Mucosa of stomach (tissue), 1 donor: ENCODE results near the gene ZNF445.

Experiments
- H3K27me3 ChIP-seq: one replicate; pipeline ENCODE4 v1.7.0; 2013; ENCODE audit warnings: mild to moderate bottlenecking, low read length; ENCODE audit not compliant: control insufficient read depth, insufficient read depth
- H3K36me3 ChIP-seq: one replicate; pipeline ENCODE4 v1.7.0; 2013; ENCODE audit warnings: low read length; ENCODE audit not compliant: control insufficient read depth, insufficient read depth
- H3K4me1 ChIP-seq: one replicate; pipeline ENCODE4 v1.7.0; 2013; ENCODE audit warnings: mild to moderate bottlenecking, low read length; ENCODE audit not compliant: control insufficient read depth, insufficient read depth
- H3K4me3 ChIP-seq: one replicate; pipeline ENCODE4 v1.7.0; 2013; ENCODE audit warnings: low read length
- H3K9ac ChIP-seq: one replicate; pipeline ENCODE4 v1.7.0; 2013; ENCODE audit warnings: mild to moderate bottlenecking, low read length, moderate library complexity
- H3K9me3 ChIP-seq: one replicate; pipeline ENCODE4 v1.7.0; 2013; ENCODE audit warnings: mild to moderate bottlenecking, low read length, moderate library complexity; ENCODE audit not compliant: control insufficient read depth
- donor health status: Pancreatic carcinoma.

Gene ZNF445

DNA sequence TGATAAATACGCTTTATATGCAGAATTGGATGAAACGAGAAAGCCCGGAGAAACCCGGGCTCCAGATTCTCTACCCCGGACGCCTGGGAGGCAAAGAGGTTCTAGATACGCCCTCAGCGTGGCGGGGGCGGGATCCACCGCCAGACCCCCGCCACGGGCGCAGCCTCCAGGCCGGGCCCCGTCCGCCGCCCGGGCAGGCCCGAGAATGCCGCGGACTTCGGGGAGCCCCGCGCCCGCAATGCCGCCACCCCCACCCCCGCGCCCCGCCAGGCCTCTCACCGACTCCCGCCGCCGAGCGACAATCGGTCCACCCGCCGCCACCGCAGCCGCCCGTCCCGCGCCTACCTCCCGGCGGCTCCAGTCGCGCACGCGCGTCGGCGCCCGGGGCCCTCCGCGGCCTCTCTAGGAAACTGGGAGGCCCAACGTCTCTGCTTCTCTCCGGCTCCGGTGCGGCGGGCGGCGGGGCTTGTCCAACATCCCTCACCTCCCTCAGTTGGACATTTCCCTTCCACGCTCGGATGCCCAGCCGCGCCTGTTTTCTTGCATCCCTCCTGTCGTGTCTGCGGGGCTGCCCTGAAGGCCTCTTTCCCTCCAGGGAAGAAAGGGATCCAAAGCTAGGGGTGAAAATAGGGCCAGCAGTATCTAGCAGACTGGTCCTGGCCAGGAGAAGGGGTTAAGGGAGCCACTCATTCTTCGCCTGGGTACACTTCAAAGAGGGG, at the start of gene ZNF445:
Gene ZNF445, minus strand, starts transcription at position 359 of the 719 bp plus-strand sequence. CDS start 22,121 bp downstream, outside the sequence.
- H3K27me3 ChIP-seq = no peaks in the 10 kb centered on the region
- peaks cover 10% of the 10 kb centered on the region for H3K4me1 ChIP-seq
- H3K36me3 ChIP-seq = no peaks in the 10 kb centered on the region
- peak within 1 kb of the TSS; percentile 77 for H3K9ac ChIP-seq
- no peaks in the 10 kb centered on the region for H3K9me3 ChIP-seq
- peak within 1 kb of the TSS; percentile 43 for H3K4me3 ChIP-seq

DNA sequence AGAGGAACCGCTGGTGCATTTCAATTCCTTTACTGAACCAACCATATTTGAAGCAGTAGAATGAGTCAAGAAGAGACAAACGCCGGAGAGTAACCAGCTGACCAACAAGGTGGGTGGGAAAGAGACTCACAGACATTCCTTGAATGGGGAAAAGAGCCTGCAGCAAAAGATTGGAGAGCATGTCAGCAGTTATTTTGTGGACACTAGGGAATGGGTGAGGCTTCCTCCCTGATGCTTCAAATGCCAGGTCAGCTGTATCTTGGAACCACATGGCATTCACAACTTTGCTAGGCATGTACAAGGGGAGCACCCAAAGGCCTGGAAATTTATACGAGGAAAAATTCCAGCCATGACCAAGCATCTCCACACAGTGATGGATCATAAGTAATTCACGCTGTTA, 47.6 kb upstream of the ZNF445 start:
- Histone ChIP-seq H3K9ac (no peak overlapping the region), H3K27me3 (peaks cover 9% of the 10 kb centered on the region), H3K9me3 (no peaks in the 10 kb centered on the region), H3K4me3 (no peak overlapping the region), H3K36me3 (no peaks in the 10 kb centered on the region), H3K4me1 (no peaks in the 10 kb centered on the region)

DNA sequence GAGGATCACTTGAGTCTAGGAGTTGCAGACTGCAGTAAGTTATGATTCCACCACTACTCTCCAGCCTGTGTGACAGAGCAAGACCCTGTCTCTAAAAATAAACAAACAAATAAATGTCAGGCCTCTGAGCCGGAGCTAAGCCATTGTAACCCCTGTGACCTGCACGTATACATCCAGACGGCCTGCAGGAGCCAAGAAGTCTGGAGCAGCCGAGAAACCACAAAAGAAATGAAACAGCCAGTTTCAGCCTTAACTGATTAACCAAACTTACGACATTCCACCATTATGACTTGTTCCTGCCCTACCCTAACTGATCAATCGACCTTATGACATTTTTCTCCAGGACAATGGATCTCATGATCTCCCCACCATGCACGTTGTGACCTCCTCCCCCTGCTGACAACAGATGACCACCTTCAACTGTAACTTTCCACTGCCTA, 45.0 kb upstream of the ZNF445 start:
- H3K9ac ChIP-seq = no peak overlapping the region
- no peaks in the 10 kb centered on the region for H3K36me3 ChIP-seq
- no peaks in the 10 kb centered on the region for H3K4me1 ChIP-seq
- no peaks in the 10 kb centered on the region for H3K9me3 ChIP-seq
- no peak overlapping the region for H3K4me3 ChIP-seq
- peaks cover 9% of the 10 kb centered on the region for H3K27me3 ChIP-seq

DNA sequence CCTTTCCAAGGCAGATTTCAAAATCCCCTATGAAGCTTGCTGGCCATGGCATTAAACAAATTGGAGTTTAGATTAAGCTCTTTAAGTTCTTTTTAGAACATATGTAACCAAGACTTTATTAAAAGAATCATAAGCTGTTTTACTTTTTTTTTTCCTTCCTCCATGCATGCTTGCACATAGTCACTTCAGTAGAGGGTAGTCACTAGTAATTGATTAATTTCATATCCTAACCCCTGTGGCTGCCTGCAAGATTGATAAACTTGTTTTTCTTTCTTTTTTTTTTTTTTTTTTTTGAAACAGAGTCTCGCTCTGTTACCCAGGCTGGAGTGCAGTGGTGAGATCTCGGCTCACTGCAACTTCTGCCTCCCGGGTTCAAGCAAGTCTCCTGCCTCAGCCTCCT, 44.3 kb upstream of the ZNF445 start:
- no peaks in the 10 kb centered on the region for H3K9me3 ChIP-seq
- peaks cover 9% of the 10 kb centered on the region for H3K27me3 ChIP-seq
- H3K9ac ChIP-seq = no peak overlapping the region
- no peaks in the 10 kb centered on the region for H3K4me1 ChIP-seq
- no peaks in the 10 kb centered on the region for H3K36me3 ChIP-seq
- H3K4me3 ChIP-seq = no peak overlapping the region

DNA sequence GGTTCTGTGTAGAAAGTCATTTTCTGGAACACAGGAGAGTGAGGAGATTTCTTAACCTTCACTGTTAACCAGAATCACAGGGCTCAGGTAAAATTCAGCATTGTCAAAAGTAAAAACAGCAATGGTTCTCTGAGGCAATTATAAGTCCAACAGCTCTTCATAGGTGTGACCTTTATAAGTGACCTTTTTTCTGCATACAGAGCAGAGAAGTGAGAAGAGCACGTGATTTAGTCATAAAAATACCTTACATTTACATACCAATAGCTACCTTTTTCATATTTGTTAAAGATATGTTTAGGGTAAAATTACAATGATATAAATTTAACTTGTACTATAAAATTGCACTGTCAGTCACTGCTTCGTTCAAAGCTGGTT, 41.3 kb upstream of the ZNF445 start:
- no peaks in the 10 kb centered on the region for H3K36me3 ChIP-seq
- H3K9ac ChIP-seq = no peak overlapping the region
- H3K4me3 ChIP-seq = no peak overlapping the region
- H3K27me3 ChIP-seq = peaks cover 9% of the 10 kb centered on the region
- H3K4me1 ChIP-seq = no peaks in the 10 kb centered on the region
- H3K9me3 ChIP-seq = no peaks in the 10 kb centered on the region

DNA sequence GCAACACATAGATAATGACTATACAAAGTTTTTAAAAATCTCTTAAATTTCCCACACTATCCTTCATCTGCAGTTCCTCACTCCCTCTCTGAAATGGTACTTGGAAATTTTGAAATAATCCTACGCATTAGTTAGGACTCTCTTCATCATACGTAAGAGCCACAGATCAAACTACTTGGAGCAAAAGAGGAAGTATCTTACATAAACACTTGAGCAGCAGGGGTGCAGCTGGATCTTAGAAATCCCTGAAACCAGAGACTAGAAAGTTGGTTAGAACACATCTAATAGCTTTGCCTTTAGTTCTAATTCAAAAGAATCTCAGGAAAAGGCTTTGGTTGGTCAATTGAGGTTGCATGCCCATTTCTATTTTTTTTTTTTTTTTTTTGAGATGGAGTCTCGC, 38.8 kb upstream of the ZNF445 start:
- Histone ChIP-seq H3K9ac (no peak overlapping the region), H3K27me3 (peaks cover 7% of the 10 kb centered on the region), H3K36me3 (no peaks in the 10 kb centered on the region), H3K4me3 (no peak overlapping the region), H3K9me3 (no peaks in the 10 kb centered on the region), H3K4me1 (peaks cover 5% of the 10 kb centered on the region)

DNA sequence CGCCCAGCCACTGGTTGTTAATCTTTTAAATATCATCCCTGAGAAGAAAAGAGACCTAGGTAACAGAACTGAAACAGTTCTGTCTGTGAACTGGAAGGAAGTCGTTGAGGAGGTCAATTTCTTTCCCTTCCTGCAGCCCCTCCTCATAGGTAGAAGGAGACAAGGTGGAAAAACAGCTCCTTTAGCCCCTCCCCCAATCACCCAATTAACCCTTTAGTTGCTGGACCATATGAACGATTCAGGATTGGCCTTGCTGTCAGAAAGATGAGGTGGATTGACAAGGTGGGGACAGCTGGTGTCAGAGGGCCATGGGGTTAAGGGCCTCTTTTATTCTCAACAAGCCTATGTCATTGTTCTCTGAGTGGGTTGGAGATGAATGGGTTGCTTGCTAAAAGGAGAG, 36.0 kb upstream of the ZNF445 start:
- Histone ChIP-seq H3K4me1 (peaks cover 12% of the 10 kb centered on the region), H3K9ac (no peak overlapping the region), H3K9me3 (no peaks in the 10 kb centered on the region), H3K27me3 (no peaks in the 10 kb centered on the region), H3K36me3 (no peaks in the 10 kb centered on the region), H3K4me3 (no peak overlapping the region)

DNA sequence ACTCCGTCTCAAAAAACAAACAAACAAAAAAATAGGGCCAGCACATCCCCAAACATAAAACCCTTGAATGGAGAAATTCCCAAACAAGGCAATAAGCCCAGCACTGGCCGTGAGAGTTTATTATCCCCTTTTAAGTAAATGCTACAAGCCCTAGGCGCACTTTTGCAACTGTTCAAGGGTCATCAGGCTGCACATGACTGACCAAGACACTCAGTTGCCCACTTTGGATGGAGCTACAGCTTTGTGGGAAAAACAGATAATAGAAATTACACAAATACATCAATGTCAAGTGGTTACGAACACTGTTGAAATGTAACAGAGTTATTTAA, 33.7 kb upstream of the ZNF445 start:
- Histone ChIP-seq H3K4me3 (peak overlapping the region; percentile 48), H3K9ac (peak overlapping the region; percentile 91)

DNA sequence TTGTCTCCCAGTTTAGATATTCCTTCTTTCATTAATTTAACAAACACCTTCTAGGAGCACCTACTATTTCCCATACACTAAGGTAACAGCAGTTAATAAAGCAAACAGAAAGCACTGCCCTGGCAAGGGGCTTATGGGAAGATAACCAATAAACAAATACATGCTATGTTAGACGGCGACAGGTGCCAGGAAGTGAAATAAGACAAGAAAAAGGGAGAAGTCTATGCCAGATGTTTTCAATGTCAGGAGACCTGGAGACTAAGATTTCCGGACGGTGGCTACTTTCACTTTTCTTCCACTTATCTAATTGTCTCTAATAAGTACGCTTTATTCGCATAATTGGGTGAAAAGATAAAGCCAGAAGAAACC, 32.5 kb upstream of the ZNF445 start:
- H3K9ac ChIP-seq = peak overlapping the region; percentile 91
- no peaks in the 10 kb centered on the region for H3K9me3 ChIP-seq
- peaks cover 12% of the 10 kb centered on the region for H3K4me1 ChIP-seq
- H3K36me3 ChIP-seq = no peaks in the 10 kb centered on the region
- H3K27me3 ChIP-seq = no peaks in the 10 kb centered on the region
- peak overlapping the region; percentile 69 for H3K4me3 ChIP-seq

More for the DNA sequence above, 33.7 kb upstream of the ZNF445 start:
- Histone ChIP-seq H3K9me3 (no peaks in the 10 kb centered on the region), H3K36me3 (no peaks in the 10 kb centered on the region), H3K27me3 (no peaks in the 10 kb centered on the region), H3K4me1 (peaks cover 12% of the 10 kb centered on the region)

DNA sequence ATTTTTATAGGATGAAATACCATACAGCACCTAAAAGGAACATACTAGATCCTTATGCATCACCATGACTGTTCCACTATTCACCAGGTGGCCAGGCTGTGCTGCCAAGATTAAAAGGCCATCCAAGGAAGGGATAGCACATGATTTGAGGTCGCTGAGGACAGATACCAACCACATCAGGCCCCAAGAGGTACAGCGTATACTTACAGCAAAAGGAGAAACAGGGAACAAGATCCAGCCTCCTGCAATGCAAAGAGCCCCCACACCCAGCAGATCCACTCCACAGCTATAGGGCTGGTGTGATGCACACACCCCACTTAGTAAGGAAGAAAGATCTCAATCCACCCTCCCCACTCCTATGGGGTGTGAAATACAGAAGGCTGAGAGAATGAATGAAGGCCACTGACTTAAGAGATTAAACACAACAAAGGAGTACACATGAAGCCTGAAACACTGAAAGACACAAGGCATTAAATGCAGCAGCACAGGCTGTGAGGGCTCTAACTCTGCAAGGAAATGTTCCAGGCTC, 32.0 kb upstream of the ZNF445 start:
- peak overlapping the region; percentile 91 for H3K9ac ChIP-seq
- peak overlapping the region; percentile 69 for H3K4me3 ChIP-seq
- no peaks in the 10 kb centered on the region for H3K36me3 ChIP-seq
- H3K27me3 ChIP-seq = no peaks in the 10 kb centered on the region
- peaks cover 12% of the 10 kb centered on the region for H3K4me1 ChIP-seq
- no peaks in the 10 kb centered on the region for H3K9me3 ChIP-seq

DNA sequence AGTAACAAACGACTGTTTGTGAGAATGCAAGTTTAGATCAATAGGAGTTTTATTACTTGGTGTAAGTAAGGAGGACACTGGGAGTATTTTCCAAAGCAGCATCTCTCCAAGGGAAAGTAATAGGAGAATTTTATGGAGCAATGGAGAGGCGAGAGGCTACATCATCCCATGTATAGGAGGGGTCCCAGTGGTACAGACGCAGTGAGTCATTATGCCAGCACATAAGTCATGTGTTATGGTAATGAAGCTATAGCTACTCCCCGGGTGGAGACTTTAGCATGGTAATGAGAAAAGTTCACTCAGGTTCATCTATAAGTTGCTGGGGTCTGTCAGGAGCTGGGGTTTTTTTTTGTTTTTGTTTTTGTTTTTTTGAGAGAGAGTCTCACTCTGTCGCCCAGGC, 29.5 kb upstream of the ZNF445 start:
- H3K9ac ChIP-seq = no peak overlapping the region
- no peaks in the 10 kb centered on the region for H3K27me3 ChIP-seq
- H3K36me3 ChIP-seq = no peaks in the 10 kb centered on the region
- H3K4me1 ChIP-seq = peaks cover 12% of the 10 kb centered on the region
- no peak overlapping the region for H3K4me3 ChIP-seq
- H3K9me3 ChIP-seq = no peaks in the 10 kb centered on the region

DNA sequence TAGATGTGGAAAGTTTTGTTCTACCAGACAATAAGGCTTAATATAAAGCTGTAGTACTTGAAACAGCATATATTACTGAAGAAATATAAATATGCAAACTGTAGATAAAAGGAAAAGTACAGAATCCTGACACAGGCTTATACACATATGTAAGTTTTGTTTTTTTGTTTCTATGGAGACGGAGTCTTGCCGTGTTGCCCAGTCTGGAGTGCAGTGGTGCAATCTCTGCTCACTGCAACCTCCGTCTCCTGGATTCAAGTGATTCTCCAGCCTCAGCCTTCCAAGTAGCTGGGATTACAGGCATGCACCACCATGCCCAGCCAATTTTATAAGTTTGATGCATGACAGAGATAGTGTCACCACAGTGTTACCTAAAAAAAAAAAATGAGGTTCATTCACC, 29.1 kb upstream of the ZNF445 start:
- no peak overlapping the region for H3K9ac ChIP-seq
- peaks cover 10% of the 10 kb centered on the region for H3K4me1 ChIP-seq
- H3K27me3 ChIP-seq = no peaks in the 10 kb centered on the region
- no peak overlapping the region for H3K4me3 ChIP-seq
- no peaks in the 10 kb centered on the region for H3K9me3 ChIP-seq
- no peaks in the 10 kb centered on the region for H3K36me3 ChIP-seq

DNA sequence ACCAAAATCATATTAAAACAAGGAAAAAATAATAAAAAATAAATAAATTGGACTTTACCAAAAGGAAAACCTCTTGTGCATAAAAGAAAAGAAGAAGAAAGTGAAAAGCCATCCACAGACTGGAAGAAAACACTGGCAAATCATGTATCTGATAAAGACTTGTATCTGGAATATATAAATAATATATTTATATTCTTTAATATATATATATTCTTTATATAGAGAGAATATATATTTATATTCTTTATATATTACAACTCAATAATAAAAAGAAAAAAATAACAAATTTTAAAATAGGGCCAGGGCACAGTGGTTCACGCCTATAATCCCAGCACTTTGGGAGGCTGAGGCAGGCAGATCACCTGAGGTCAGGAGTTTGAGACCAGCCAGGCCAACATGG, 27.1 kb upstream of the ZNF445 start:
- H3K4me3 ChIP-seq = no peak overlapping the region
- H3K4me1 ChIP-seq = peaks cover 4% of the 10 kb centered on the region
- H3K9ac ChIP-seq = no peak overlapping the region
- no peaks in the 10 kb centered on the region for H3K36me3 ChIP-seq
- H3K9me3 ChIP-seq = no peaks in the 10 kb centered on the region
- no peaks in the 10 kb centered on the region for H3K27me3 ChIP-seq
